Natural killer cell (primary cell): Measurements from ENCODE around the gene STOML1. TPM values are rescaled to one million over a fixed set of nuclear protein-coding genes. Genes with fewer than 3 reads are reported as not detected.

Experiments used
- ATAC-seq, 3 donors: fragments of 150-1000 bp in 2 of 3; fragments of 200-7000 bp in 1 of 3; cut with Tn5 transposase; 1 replicate in 1 of 3; 2 replicates in 2 of 3; pipeline ENCODE4 v1.10.0; 2021; ENCODE audit warnings: mild to moderate bottlenecking in 2 of 3, moderate library complexity in 2 of 3
- DNase-seq, 2 donors: peaks; one replicate each; pipeline versions ENCODE4 v3.0.0 to v3.0.0-alpha.2; 2013 to 2021; ENCODE audit warnings: mixed read lengths in 1 of 2
- H3K27ac ChIP-seq: one replicate; pipeline ENCODE4 v1.5.1; 2013; ENCODE audit warnings: mild to moderate bottlenecking, low read length
- H3K27me3 ChIP-seq: one replicate; pipeline ENCODE4 v1.6.1; 2013; ENCODE audit warnings: low read length; ENCODE audit not compliant: control insufficient read depth, insufficient read depth
- H3K36me3 ChIP-seq: one replicate; pipeline ENCODE4 v1.6.1; 2013; ENCODE audit warnings: low read length; ENCODE audit not compliant: control insufficient read depth, insufficient read depth
- H3K4me1 ChIP-seq: one replicate; pipeline ENCODE4 v1.6.1; 2013; ENCODE audit warnings: low read length; ENCODE audit not compliant: control insufficient read depth, insufficient read depth
- H3K4me3 ChIP-seq: one replicate; pipeline ENCODE4 v1.5.1; 2013; ENCODE audit warnings: low read length
- H3K9me3 ChIP-seq: one replicate; pipeline ENCODE4 v1.6.1; 2013; ENCODE audit warnings: low read length; ENCODE audit not compliant: control insufficient read depth, insufficient read depth
- H3K27ac Mint-ChIP-seq, 2 donors: one replicate each; pipeline ENCODE4 v1.8.0; 2022; ENCODE audit warnings: mild to moderate bottlenecking in 2 of 2, mixed read lengths in 2 of 2, moderate library complexity in 1 of 2
- H3K27me3 Mint-ChIP-seq, 2 donors: one replicate each; pipeline ENCODE4 v1.8.0; 2022; ENCODE audit warnings: low read depth in 2 of 2, mixed read lengths in 2 of 2
- H3K36me3 Mint-ChIP-seq: one replicate; pipeline ENCODE4 v1.8.0; 2022; ENCODE audit warnings: mixed read lengths
- H3K4me1 Mint-ChIP-seq, 2 donors: one replicate each; pipeline ENCODE4 v1.8.0; 2022; ENCODE audit warnings: mixed read lengths in 2 of 2
- H3K4me3 Mint-ChIP-seq: one replicate; pipeline ENCODE4 v1.8.0; 2022; ENCODE audit warnings: mild to moderate bottlenecking, moderate library complexity, mixed read lengths
- H3K9me3 Mint-ChIP-seq, 2 donors: one replicate each; pipeline ENCODE4 v1.8.0; 2022; ENCODE audit warnings: mixed read lengths in 2 of 2
- CTCF ChIP-seq: fragments of 200-600 bp; IDR thresholded peaks from one replicate; pipeline ENCODE4 v1.8.0; 2022; ENCODE audit warnings: antibody characterized with exemption
- WGBS: methylation state at CpG from one replicate; pipeline ENCODE4 v1.1.7; 2013; ENCODE audit warnings: missing lambda C conversion rate; ENCODE audit not compliant: insufficient coverage; 5-methylcytosine and 5-hydroxymethylcytosine counted together
- intact Hi-C: fragments of 100-400 bp; cut with micrococcal nuclease; formaldehyde crosslinking; loops from one replicate; pipeline ENCODE4 v1.14.2; 2022
- total RNA-seq, 4 donors: library from RNA; stranded (reverse); fragments of 120-200 nt in 1 of 4; gene quantifications; one replicate each; pipeline versions ENCODE4 v1.2.3 to v1.2.4, GENCODE V29; 2013 to 2022

STOML1 gene
- total RNA-seq, 3 donors from 2014 or later (not counting 1 experiment from before 2014, with no cell fraction given): 5.6 to 8.2 (median 7.0) TPM

GRCh38 chr15:73946046-73946721 is 45.9 kb downstream of the STOML1 start:
- WGBS: 29% methylated on average over 15 of the region's 17 CpGs
- Histone ChIP-seq H3K4me1 (peaks cover 18% of the 10 kb centered on the region), H3K27me3 (no peaks in the 10 kb centered on the region), H3K4me3 (no peak overlapping the region), H3K36me3 (no peaks in the 10 kb centered on the region), H3K27ac (no peak overlapping the region), H3K9me3 (no peaks in the 10 kb centered on the region)
- H3K27ac Mint-ChIP-seq: no peak overlapping the region
- H3K27me3 Mint-ChIP-seq: peaks cover 0 to 2% of the 10 kb centered on the region in 2 donors
- no peak overlapping the region for H3K4me3 Mint-ChIP-seq
- ATAC-seq (no peak), DNase-seq (no peak)
- peaks cover 12 to 19% of the 10 kb centered on the region in 2 donors for H3K4me1 Mint-ChIP-seq
- intact Hi-C loops: no loop called here
- no peak for TF ChIP-seq CTCF
- no peaks in the 10 kb centered on the region for H3K9me3 Mint-ChIP-seq
- no peaks in the 10 kb centered on the region for H3K36me3 Mint-ChIP-seq

GRCh38 chr15:73945130-73945508 is 47.0 kb downstream of the STOML1 start:
- H3K27me3 ChIP-seq: no peaks in the 10 kb centered on the region
- no peak overlapping the region for H3K27ac ChIP-seq
- TF ChIP-seq CTCF: no peak
- no peak for ATAC-seq
- no peaks in the 10 kb centered on the region for H3K36me3 ChIP-seq
- 91% methylated on average over 3 of the region's 4 CpGs for WGBS
- Mint-ChIP-seq H3K27ac (no peak overlapping the region), H3K36me3 (no peaks in the 10 kb centered on the region), H3K4me3 (no peak overlapping the region), H3K4me1 (peaks cover 6 to 13% of the 10 kb centered on the region in 2 donors), H3K27me3 (peaks cover 0 to 2% of the 10 kb centered on the region in 2 donors), H3K9me3 (no peaks in the 10 kb centered on the region)
- no peaks in the 10 kb centered on the region for H3K9me3 ChIP-seq
- DNase-seq: no peak
- H3K4me3 ChIP-seq: no peak overlapping the region
- intact Hi-C loops: no loop called here
- H3K4me1 ChIP-seq: peaks cover 17% of the 10 kb centered on the region

- no peak for ATAC-seq
- Mint-ChIP-seq H3K4me1 (peaks cover 6 to 13% of the 10 kb centered on the region in 2 donors), H3K27ac (no peak overlapping the region), H3K36me3 (no peaks in the 10 kb centered on the region), H3K27me3 (peaks cover 0 to 2% of the 10 kb centered on the region in 2 donors), H3K4me3 (no peak overlapping the region), H3K9me3 (no peaks in the 10 kb centered on the region)
- Histone ChIP-seq H3K36me3 (no peaks in the 10 kb centered on the region), H3K27me3 (no peaks in the 10 kb centered on the region), H3K4me1 (peaks cover 17% of the 10 kb centered on the region), H3K27ac (no peak overlapping the region), H3K9me3 (no peaks in the 10 kb centered on the region), H3K4me3 (no peak overlapping the region)
- WGBS: 80% methylated on average over 12 of the region's 13 CpGs
- no peak for TF ChIP-seq CTCF
- intact Hi-C loops: no loop called here
- DNase-seq: no peak
Observed at GRCh38 chr15:73944161-73945129, 47.6 kb downstream of the STOML1 start.
